H9 (cell line): ENCODE data around the gene THSD4. TPM values are rescaled to one million over a fixed set of nuclear protein-coding genes. Genes with fewer than 3 reads are reported as not detected.

Experiments
- DNase-seq: peaks from one replicate; pipeline ENCODE4 v3.0.0-alpha.2; 2017
- H2AFZ ChIP-seq: one replicate; pipeline ENCODE4 v1.6.1; 2013; ENCODE audit warnings: mild to moderate bottlenecking, low read length, control low read depth, moderate library complexity
- H2AK5ac ChIP-seq: 2 replicates; pipeline ENCODE4 v1.6.1; 2013; ENCODE audit warnings: low read length, control low read depth, mixed read lengths; ENCODE audit not compliant: insufficient read length
- H2BK120ac ChIP-seq: one replicate; pipeline ENCODE4 v1.6.1; 2013; ENCODE audit warnings: low read depth, mild to moderate bottlenecking, low read length, control low read depth, inconsistent platforms; ENCODE audit not compliant: poor library complexity, severe bottlenecking
- H2BK12ac ChIP-seq: 2 replicates; pipeline ENCODE4 v1.6.1; 2013; ENCODE audit warnings: low read length, control low read depth, mixed read lengths, low read depth; ENCODE audit not compliant: insufficient read length
- H2BK15ac ChIP-seq: 2 replicates; pipeline ENCODE4 v1.6.1; 2013; ENCODE audit warnings: low read depth, low read length, control low read depth
- H2BK20ac ChIP-seq: one replicate; pipeline ENCODE4 v1.6.1; 2013; ENCODE audit warnings: low read depth, mild to moderate bottlenecking, low read length, control low read depth, inconsistent platforms; ENCODE audit not compliant: poor library complexity, severe bottlenecking
- H2BK5ac ChIP-seq: 2 replicates; pipeline ENCODE4 v1.6.1; 2013; ENCODE audit warnings: low read length, control low read depth, mixed read lengths; ENCODE audit not compliant: insufficient read length
- H3K14ac ChIP-seq: 2 replicates; pipeline ENCODE4 v1.6.1; 2013; ENCODE audit warnings: low read length, control low read depth; ENCODE audit not compliant: insufficient read depth
- H3K18ac ChIP-seq: 2 replicates; pipeline ENCODE4 v1.6.1; 2013; ENCODE audit warnings: low read depth, mild to moderate bottlenecking, mixed read lengths, low read length, control low read depth; ENCODE audit not compliant: insufficient read length
- H3K23ac ChIP-seq: 2 replicates; pipeline ENCODE4 v1.6.1; 2013; ENCODE audit warnings: low read length, control low read depth, mixed read lengths, low read depth; ENCODE audit not compliant: insufficient read length
- H3K23me2 ChIP-seq: 2 replicates; pipeline ENCODE4 v1.6.1; 2013; ENCODE audit warnings: low read depth, mild to moderate bottlenecking, mixed read lengths, low read length, control low read depth; ENCODE audit not compliant: insufficient read length, poor library complexity, severe bottlenecking
- H3K27ac ChIP-seq: 2 replicates; pipeline ENCODE4 v1.5.1; 2013; ENCODE audit warnings: low read length, control low read depth, mixed read lengths, low read depth; ENCODE audit not compliant: insufficient read length
- H3K27me3 ChIP-seq: 2 replicates; pipeline ENCODE4 v1.6.1; 2013; ENCODE audit warnings: low read length, control low read depth, inconsistent platforms; ENCODE audit not compliant: insufficient read depth
- H3K4ac ChIP-seq: 2 replicates; pipeline ENCODE4 v1.6.1; 2013; ENCODE audit warnings: low read depth, mild to moderate bottlenecking, control low read depth, inconsistent platforms, low read length, moderate library complexity
- H3K4me1 ChIP-seq: 2 replicates; pipeline ENCODE4 v1.6.1; 2013; ENCODE audit warnings: low read length, control low read depth, inconsistent platforms; ENCODE audit not compliant: insufficient read depth
- H3K4me2 ChIP-seq: 2 replicates; pipeline ENCODE4 v1.6.1; 2013; ENCODE audit warnings: low read length, control low read depth, mixed read lengths; ENCODE audit not compliant: insufficient read length, insufficient read depth
- H3K56ac ChIP-seq: 2 replicates; pipeline ENCODE4 v1.6.1; 2013; ENCODE audit warnings: low read depth, mild to moderate bottlenecking, mixed read lengths, low read length, control low read depth; ENCODE audit not compliant: insufficient read length
- H3K79me1 ChIP-seq: 2 replicates; pipeline ENCODE4 v1.6.1; 2013; ENCODE audit warnings: low read depth, mild to moderate bottlenecking, moderate library complexity, low read length, control low read depth, inconsistent platforms; ENCODE audit not compliant: insufficient read depth, poor library complexity, severe bottlenecking
- H3K79me2 ChIP-seq: 2 replicates; pipeline ENCODE4 v1.6.1; 2013; ENCODE audit warnings: low read length, control low read depth, inconsistent platforms; ENCODE audit not compliant: insufficient read depth
- H3K9ac ChIP-seq: 2 replicates; pipeline ENCODE4 v1.6.1; 2013; ENCODE audit warnings: low read length, control low read depth, mixed read lengths; ENCODE audit not compliant: insufficient read length; ENCODE audit errors: extremely low read depth
- H3K9me3 ChIP-seq: one replicate; pipeline ENCODE4 v1.6.1; 2013; ENCODE audit warnings: low read depth, low read length, inconsistent platforms; ENCODE audit not compliant: control insufficient read depth
- H3T11ph ChIP-seq: one replicate; pipeline ENCODE4 v1.6.1; 2013; ENCODE audit warnings: mild to moderate bottlenecking, low read length, control low read depth, inconsistent platforms
- H4K20me1 ChIP-seq: one replicate; pipeline ENCODE4 v1.6.1; 2013; ENCODE audit not compliant: control insufficient read depth, insufficient read length, insufficient read depth
- H4K5ac ChIP-seq: 2 replicates; pipeline ENCODE4 v1.6.1; 2013; ENCODE audit warnings: low read depth, mild to moderate bottlenecking, mixed read lengths, low read length, control low read depth; ENCODE audit not compliant: insufficient read length
- H4K8ac ChIP-seq: replicated peaks from 2 replicates; pipeline ENCODE4 v1.6.1; 2013; ENCODE audit warnings: low read length, control low read depth, mixed read lengths, low read depth; ENCODE audit not compliant: insufficient read length
- H4K91ac ChIP-seq: 2 replicates; pipeline ENCODE4 v1.6.1; 2013; ENCODE audit warnings: low read depth, mild to moderate bottlenecking, moderate library complexity, mixed read lengths, low read length, control low read depth; ENCODE audit not compliant: insufficient read length
- H3K27ac Mint-ChIP-seq, 3 experiments: 2 replicates in 2 of 3; 3 replicates in 1 of 3; pipeline ENCODE4 v1.8.0; 2020 to 2021; ENCODE audit warnings: mixed read lengths in 3 of 3, mild to moderate bottlenecking in 1 of 3, moderate library complexity in 1 of 3
- H3K27me3 Mint-ChIP-seq: 2 replicates; pipeline ENCODE4 v1.8.0; 2021; ENCODE audit warnings: low read depth, mild to moderate bottlenecking, moderate library complexity, mixed read lengths
- H3K36me3 Mint-ChIP-seq, 3 experiments: 2 replicates in 2 of 3; 3 replicates in 1 of 3; pipeline ENCODE4 v1.8.0; 2020 to 2021; ENCODE audit warnings: low read depth in 3 of 3, mixed read lengths in 3 of 3; ENCODE audit not compliant: insufficient read depth in 1 of 3
- H3K4me1 Mint-ChIP-seq, 2 experiments: 2 replicates each; pipeline ENCODE4 v1.8.0; 2020; ENCODE audit warnings: mixed read lengths in 2 of 2
- H3K4me3 Mint-ChIP-seq, 2 experiments: 2 replicates in 1 of 2; 3 replicates in 1 of 2; pipeline ENCODE4 v1.8.0; 2020 to 2021; ENCODE audit warnings: mild to moderate bottlenecking in 2 of 2, mixed read lengths in 2 of 2, moderate library complexity in 1 of 2
- H3K9me3 Mint-ChIP-seq, 2 experiments: 2 replicates in 1 of 2; 3 replicates in 1 of 2; pipeline ENCODE4 v1.8.0; 2020; ENCODE audit warnings: mild to moderate bottlenecking in 2 of 2, mixed read lengths in 2 of 2, moderate library complexity in 1 of 2
- WGBS: extraction: QIAGEN DNeasy Blood & Tissue Kit; methylation state at CpG from one replicate; pipeline ENCODE4 v1.1.7; 2013; ENCODE audit warnings: missing lambda C conversion rate, low lambda C conversion rate, mixed read lengths; ENCODE audit not compliant: insufficient read length; ENCODE audit errors: extremely low coverage; 5-methylcytosine and 5-hydroxymethylcytosine counted together
- total RNA-seq: library from RNA; stranded (reverse); gene quantifications from 2 replicates; pipeline ENCODE4 v1.2.1, GENCODE V29; 2021
- TF ChIP-seq, protein P1 (sequence below): fragments of 200-600 bp; sonication (generic); conservative IDR thresholded peaks from 3 replicates; pipeline ENCODE4 v1.8.0; 2021; ENCODE audit warnings: antibody characterized with exemption, mild to moderate bottlenecking

Gene THSD4
- total RNA-seq, 1 experiment from 2014 or later: 5.5 TPM

DNA sequence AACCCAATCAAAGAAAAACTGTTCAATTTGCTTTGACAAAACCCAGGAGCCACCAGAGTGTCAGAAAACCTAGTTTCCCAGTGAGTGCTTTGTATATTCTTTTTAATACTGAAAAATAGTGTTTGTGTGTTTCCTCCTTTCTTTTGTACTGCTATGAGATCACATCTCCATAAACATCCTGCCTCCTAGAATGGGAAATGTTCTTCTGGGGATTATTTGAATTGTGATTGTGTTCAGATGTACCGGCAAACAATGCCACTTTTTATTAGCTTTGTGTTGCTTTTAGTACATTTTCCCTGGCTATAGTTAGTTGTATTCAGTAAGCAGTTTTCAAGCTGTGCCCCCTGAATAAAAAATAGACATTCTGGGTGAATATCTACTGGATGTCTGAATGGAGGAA is 547.0 kb downstream of the THSD4 start:
- TF ChIP-seq, protein P1, sequence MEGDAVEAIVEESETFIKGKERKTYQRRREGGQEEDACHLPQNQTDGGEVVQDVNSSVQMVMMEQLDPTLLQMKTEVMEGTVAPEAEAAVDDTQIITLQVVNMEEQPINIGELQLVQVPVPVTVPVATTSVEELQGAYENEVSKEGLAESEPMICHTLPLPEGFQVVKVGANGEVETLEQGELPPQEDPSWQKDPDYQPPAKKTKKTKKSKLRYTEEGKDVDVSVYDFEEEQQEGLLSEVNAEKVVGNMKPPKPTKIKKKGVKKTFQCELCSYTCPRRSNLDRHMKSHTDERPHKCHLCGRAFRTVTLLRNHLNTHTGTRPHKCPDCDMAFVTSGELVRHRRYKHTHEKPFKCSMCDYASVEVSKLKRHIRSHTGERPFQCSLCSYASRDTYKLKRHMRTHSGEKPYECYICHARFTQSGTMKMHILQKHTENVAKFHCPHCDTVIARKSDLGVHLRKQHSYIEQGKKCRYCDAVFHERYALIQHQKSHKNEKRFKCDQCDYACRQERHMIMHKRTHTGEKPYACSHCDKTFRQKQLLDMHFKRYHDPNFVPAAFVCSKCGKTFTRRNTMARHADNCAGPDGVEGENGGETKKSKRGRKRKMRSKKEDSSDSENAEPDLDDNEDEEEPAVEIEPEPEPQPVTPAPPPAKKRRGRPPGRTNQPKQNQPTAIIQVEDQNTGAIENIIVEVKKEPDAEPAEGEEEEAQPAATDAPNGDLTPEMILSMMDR: no peak
- no peak for DNase-seq
- no peak overlapping the region for H2AK5ac ChIP-seq
- H4K91ac ChIP-seq: no peak overlapping the region
- no peaks in the 10 kb centered on the region for H3K79me2 ChIP-seq
- no peak overlapping the region for H3K4ac ChIP-seq
- no peak overlapping the region for H3K9ac ChIP-seq
- Mint-ChIP-seq H3K4me3 (no peak overlapping the region), H3K36me3 (peaks cover 0 to 5% (median 0%) of the 10 kb centered on the region in 3 experiments; a peak in 2 of 7 replicates), H3K9me3 (peaks cover 8 to 10% of the 10 kb centered on the region in 2 experiments; a peak in 4 of 5 replicates), H3K27me3 (no peaks in the 10 kb centered on the region), H3K27ac (no peak overlapping the region), H3K4me1 (peaks cover 0 to 7% of the 10 kb centered on the region in 2 experiments; a peak in 2 of 4 replicates)
- no peaks in the 10 kb centered on the region for H3K4me1 ChIP-seq
- no peak overlapping the region for H3K18ac ChIP-seq
- no peak overlapping the region for H3T11ph ChIP-seq
- no peak overlapping the region for H2BK20ac ChIP-seq
- no peak overlapping the region for H4K8ac ChIP-seq
- no peak overlapping the region for H3K27ac ChIP-seq
- no peak overlapping the region for H3K14ac ChIP-seq
- H3K23me2 ChIP-seq: no peaks in the 10 kb centered on the region
- no peaks in the 10 kb centered on the region for H3K79me1 ChIP-seq
- H2BK120ac ChIP-seq: no peak overlapping the region
- H3K27me3 ChIP-seq: no peaks in the 10 kb centered on the region
- H2BK12ac ChIP-seq: no peak overlapping the region
- H3K9me3 ChIP-seq: no peaks in the 10 kb centered on the region
- H2AFZ ChIP-seq: no peak overlapping the region
- no peak overlapping the region for H3K56ac ChIP-seq
- no peak overlapping the region for H2BK15ac ChIP-seq
- WGBS: no CpG with 5 or more reads among the region's 1 CpG
- no peak overlapping the region for H4K5ac ChIP-seq
- H3K4me2 ChIP-seq: no peak overlapping the region
- H4K20me1 ChIP-seq: no peaks in the 10 kb centered on the region
- no peak overlapping the region for H3K23ac ChIP-seq
- H2BK5ac ChIP-seq: no peak overlapping the region
